ENCODE results near the gene USP15.

USP15 gene

DNA sequence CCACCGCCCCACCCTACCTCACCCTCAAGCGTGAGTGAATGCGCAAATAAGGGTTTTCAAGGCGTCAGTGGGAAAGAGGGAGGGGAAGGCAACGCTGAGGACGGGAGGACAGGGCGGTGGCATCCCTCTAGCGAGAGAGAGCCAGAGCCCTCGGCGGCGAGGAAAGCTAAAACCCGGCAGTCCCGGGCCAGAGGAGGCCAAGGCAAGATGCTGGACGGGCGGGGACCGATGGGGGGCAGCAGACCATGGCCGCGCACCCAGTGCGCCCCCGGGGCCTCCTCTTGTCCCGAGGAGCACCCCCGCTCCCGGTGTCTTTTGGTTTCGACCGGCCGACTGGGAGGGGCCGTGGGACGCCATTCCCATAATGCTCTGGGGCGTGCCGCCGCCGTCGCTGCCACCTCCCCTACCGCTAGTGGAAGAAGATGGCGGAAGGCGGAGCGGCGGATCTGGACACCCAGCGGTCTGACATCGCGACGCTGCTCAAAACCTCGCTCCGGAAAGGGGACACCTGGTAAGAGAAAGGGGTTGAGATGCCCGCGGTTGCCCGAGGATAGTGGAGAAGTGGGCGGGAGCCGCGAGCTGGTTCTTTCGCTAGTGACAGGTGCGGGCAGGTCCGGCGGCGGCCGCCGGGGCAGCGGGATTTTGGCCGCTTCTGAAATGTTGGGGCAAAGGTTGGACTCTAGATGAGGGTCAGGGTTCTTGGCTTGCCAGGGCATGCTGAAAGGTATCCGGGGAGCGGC, at the start of gene USP15:
Gene USP15 (plus strand): TSS at position 412 of the 740 bp plus-strand sequence. CDS start 11 bp downstream, at position 423.
- DNase-seq (ENCODE audit: low read depth in 3 of 3): peak; percentile 86 to 94 (median 89)

DNA sequence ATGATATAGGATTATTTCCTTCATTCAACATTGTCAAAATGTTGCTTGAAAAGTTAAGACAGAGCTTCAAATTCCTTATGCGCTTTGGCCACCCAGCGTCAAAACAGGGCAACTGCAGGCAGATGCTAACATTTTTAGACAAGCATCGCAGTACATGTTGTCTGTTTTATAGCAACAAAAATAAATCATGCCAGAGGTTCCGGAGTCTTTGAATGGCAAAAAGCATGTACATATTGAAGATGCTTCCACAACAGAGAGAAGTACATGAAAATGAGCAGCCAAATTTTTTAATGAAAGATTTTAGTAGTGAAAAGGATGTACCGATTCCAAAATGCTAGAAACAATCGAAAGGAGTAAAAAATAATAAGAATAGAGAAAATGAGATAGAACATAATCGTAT, 49.8 kb upstream of the USP15 start:
- peak in 1 of 3 donors; percentile 9 for DNase-seq (ENCODE audit: low read depth in 3 of 3)

DNA sequence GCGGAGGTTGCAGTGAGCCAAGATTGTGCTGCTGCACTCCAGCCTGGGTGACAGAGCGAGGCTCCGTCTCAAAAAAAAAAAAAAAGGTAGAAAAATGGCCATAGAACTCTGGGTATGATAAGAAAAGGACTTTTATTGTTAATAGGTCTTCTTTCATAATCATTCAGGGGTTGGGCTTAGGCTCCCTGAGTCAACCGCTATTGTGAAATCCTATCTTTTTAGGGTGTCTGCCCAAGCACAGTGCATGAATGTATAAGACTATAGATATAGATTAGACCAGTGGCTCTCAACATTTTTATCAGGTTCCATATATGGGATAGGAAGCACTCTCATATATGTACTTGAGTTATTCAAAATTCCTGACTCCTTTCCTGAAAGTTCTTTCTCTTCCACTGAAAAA, 48.7 kb upstream of the USP15 start:
- DNase-seq (ENCODE audit: low read depth in 3 of 3): no peak

DNA sequence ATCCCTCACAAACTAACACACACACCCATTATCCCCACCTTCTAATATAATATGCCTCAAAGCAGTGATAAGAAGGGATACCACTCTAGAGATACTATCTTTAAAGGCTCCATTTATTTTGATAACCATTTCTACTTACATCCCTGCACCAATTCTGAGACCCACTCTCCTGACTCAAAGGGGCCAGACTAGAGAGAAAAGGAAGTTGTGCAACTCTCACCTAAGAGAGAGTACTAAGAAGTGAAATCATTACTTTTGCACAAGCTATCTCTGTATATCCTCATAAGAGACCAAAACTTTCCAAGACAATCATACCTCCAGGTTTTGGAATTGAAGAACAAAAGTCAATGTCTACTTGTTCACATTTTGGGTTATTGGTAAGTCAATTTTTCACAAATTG, 45.4 kb upstream of the USP15 start:
- no peak for DNase-seq (ENCODE audit: low read depth in 3 of 3)

DNA sequence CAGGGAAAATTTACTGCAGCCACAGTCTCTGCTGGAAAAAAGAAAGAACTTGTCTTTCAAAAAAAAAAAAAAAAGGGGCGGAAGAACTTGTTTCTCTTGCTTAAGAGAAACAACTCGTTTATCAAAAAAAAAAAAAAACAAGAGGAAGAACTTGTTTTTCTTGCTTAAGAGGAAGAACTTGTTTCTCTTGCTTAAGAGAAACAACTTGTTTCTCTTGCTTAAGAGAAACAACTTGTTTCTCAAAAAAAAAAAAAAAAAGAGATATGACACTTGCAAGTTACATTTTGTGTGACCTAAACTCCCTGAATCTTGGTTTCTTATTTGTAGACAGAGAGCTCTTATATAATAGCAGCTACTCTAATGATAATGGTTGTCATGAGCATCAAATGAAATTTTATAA, 44.7 kb upstream of the USP15 start:
- no peak for DNase-seq (ENCODE audit: low read depth in 3 of 3)

DNA sequence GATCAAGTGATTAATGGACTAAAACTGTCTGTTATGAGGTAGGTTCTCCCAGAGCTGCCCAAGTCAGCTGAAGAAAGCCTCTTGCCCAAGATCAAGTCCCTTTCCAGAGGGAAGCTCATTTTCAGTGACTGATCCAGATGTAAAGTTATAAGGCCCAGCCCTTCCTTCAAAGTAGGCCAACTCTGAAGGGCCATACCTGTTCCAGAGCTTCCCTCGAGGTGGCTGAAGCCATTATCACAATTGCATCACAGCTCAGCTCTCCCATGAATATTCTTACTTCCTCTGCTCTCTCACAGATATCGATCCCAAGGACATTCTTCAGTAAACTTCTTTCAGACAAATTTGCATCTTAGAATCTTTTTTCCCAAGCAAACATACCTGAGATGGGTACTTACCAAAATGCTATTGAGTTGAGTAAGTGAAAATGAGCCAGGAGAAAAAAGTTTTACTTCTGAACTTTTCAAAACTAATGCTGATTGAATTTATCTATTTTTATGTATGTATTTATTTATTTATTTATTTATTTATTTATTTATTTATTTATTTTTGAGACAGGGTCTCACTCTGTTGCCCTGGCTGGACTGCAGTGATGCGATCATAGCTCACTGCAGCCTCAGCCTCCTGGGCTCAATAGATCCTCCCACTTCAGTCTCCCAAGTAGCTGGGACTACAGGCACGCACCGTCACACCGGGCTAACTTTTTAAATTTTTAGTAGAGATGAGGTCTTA, 42.6 kb upstream of the USP15 start:
- DNase-seq (ENCODE audit: low read depth in 3 of 3): no peak

DNA sequence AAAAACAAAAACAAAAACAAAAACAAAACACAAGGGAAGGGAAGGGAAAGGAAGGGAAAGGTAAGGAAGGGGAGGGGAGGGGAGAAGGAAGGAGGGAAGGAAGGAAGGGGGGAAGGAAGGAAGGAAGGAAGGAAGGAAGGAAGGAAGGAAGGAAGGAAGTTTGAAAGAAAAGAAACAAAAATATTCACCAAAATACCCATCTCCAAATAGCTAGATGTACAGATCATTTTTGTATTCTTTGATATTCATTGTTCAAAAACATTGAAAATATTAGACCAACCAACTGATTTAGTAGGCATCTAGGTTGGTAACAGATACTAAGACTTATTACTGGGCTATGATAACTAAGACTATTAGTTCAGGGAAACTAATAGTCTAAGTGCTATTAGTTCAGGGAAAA, 39.1 kb upstream of the USP15 start:
- DNase-seq (ENCODE audit: low read depth in 3 of 3): no peak

DNA sequence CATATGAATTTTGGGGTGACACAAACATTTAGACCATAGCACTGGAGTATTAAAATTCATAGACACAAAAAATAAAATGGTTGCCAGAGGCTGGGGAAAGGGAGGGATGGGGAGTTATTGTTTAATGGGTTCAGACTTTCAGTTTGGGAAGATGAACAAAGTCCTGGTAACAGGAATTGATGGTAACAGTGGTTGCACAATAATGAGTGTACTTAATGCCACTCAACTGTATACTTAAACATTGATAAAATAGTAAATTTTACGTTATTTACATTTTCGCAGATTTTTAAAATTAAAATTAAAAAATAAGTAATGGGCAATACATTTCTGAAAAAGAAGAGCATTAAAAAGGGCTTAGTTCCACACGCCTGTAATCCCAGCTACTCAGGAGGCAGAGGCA, 35.6 kb upstream of the USP15 start:
- DNase-seq (ENCODE audit: low read depth in 3 of 3): no peak

DNA sequence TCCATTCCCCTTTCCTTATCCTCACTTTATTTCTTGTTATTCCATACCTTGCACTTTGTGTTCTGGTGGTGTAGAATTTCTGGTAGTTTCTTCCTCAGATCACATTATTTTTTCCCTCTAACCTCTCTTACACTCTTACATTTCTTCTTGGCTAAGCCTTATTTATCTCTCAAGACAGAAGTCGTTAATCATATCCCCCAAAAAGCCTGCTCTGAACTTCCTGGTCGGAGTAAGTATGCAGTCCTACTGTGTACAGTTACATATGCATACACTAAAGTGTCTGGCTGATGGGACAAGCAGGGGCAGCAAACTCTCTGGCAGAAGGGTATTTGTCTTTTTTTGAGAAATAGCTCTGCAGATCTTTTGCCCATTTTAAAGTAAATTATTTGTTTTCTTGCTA, 33.1 kb upstream of the USP15 start:
- no peak for DNase-seq (ENCODE audit: low read depth in 3 of 3)

DNA sequence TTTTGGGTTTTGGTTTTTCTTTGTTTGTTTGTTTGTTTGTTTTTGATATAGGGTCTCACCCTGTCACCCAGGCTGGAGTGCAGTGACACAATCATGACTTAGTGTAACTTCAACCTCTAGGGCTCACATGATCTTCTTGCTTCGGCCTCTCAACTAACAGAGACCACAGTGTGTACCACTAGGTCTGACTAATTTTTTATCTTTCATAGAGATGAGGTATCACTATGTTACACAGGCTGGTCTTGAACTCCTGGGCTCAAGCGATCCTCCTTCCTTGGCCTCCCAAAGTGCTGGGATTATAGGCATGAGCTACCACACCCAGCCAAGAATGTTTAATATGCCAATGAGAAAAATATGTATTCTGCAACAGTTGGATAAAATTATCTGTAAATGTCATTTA, 29.6 kb upstream of the USP15 start:
- no peak for DNase-seq (ENCODE audit: low read depth in 3 of 3)

DNA sequence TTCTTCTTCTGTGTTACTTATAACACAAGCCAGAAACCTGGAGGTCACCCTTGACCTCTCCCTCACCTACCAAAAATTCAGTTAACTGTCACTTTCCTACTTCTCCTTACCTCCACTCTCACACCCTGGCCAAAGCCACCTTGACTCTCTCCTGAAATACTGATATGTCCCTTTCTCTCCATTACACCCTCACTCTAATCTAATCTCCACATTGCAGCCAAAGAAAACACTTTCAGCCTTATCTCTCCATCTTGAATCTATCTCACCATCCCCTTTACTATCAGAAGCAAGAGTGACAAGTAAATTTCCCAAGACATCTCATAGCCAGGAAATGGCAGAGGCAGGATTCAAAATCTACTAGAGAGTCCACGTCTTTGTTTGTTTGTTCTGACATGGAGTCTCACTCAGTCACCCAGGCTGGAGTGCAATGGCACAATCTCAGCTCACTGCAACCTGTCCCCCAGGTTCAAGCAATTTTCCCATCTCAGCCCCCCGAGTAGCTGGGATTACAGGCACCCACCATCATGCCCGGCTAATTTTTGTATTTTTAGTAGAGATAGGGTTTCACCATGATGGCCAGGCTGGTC, 28.0 kb upstream of the USP15 start:
- no peak for DNase-seq (ENCODE audit: low read depth in 3 of 3)

DNA sequence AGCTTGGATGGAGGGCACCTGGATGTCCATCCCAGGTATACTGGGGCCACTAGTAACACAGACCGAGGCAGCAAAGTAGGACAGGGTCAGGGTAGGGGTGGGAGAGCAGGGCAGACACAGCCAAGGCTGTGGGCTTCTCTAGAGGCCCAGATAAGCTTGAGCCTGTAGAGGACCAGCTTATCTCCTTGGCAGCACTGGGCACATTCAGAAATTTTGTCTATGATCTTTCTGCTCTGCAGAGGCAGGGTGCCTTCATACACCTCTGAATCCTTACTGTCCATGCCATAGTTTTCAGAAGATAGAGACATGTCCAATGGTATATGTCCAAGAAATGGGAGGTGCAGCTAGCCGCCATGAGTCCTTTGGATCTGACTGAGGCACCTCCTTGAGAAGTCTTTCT, 26.4 kb upstream of the USP15 start:
- DNase-seq (ENCODE audit: low read depth in 3 of 3): no peak

DNA sequence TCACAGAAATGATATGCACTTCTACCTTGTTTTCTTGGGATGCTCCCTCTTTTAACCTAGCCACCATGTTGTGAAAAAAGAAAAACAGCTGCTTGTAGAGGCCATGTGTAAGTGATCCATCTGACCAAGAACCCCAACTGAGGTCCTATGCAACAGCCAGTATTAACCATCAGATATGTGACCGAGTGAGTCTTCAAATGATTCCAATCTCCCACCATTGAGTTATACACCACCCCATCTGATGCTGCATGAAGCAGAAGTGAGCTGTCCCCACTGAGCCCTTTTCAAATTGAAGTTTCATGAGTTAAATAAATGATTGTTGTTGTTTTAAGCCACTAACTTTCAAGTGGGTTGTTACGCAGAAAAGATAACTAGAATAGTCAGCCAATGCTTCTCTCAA, 20.6 kb upstream of the USP15 start:
- no peak for DNase-seq (ENCODE audit: low read depth in 3 of 3)

DNA sequence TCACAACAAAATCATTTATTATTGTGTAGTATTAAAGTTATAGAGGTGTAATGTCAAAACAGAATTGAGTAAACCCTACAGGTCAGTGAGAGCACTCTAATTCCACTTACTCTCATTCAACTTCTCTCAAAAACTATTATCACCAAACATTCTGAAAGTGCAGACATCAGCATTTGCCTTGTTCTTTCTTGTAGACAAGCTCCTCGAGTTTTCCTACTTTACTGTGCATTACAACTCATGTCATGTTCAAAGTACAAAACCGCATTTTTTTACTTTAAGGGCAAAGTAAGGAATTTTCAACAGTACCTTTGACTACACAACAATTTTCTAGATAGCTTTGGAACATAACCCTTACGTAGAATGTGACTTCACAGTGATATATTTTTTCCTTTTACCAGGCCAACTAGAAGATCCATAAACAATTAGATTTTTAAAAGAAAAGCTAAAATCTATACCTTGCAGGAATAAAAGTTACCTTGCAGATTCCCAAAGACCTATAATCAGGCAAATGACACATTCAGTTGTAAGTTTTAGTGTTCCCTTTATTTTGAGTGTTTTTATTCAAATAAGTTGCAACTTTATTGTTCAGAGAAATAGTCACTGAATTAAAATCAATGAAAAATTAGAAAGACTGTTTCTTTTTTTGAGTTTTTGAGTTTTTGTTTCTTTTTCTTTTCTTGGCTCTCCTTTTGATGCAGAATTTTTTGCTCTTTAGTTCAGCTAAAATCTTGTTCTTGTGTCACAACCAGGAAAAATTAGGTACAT, 12.7 kb upstream of the USP15 start:
- DNase-seq (ENCODE audit: low read depth in 3 of 3): no peak

DNA sequence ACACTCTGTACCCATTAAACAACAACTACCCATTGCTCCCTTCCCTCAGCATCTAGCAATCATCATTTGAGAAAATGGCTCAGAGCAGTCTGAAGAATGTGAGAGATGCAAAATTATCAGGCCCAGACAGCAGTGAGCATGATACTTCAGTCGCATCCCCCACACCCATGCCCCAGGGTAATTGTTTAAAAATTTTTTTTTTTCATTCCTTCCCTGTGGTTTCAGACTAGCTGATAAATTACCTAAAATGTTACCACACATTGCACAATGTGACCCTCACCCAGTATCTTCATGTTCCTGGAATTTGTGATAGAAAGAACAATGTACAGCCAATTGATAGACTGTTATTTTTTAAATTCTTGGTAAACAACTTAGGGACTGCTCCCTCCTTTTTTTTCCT, 11.3 kb upstream of the USP15 start:
- no peak for DNase-seq (ENCODE audit: low read depth in 3 of 3)

DNA sequence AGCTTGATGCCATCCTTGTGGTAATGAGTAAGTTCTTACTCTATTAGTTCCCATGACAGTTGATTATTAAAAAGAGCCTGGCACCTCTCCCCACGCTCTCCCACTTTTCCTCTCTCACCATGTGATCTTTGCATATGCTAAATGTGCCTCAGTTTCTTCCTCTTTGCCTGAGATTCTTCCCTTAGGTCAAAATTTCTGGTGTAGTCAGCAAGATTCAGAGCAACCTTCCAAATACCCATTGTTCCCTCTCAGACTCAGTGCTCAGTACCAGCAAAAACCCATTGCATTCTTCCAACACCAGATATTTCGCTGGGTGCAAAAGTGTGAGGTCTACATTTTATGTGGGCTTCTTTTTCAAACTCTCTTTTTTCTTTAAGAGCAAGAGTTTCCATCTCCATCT, 10.8 kb upstream of the USP15 start:
- DNase-seq (ENCODE audit: low read depth in 3 of 3): no peak

DNA sequence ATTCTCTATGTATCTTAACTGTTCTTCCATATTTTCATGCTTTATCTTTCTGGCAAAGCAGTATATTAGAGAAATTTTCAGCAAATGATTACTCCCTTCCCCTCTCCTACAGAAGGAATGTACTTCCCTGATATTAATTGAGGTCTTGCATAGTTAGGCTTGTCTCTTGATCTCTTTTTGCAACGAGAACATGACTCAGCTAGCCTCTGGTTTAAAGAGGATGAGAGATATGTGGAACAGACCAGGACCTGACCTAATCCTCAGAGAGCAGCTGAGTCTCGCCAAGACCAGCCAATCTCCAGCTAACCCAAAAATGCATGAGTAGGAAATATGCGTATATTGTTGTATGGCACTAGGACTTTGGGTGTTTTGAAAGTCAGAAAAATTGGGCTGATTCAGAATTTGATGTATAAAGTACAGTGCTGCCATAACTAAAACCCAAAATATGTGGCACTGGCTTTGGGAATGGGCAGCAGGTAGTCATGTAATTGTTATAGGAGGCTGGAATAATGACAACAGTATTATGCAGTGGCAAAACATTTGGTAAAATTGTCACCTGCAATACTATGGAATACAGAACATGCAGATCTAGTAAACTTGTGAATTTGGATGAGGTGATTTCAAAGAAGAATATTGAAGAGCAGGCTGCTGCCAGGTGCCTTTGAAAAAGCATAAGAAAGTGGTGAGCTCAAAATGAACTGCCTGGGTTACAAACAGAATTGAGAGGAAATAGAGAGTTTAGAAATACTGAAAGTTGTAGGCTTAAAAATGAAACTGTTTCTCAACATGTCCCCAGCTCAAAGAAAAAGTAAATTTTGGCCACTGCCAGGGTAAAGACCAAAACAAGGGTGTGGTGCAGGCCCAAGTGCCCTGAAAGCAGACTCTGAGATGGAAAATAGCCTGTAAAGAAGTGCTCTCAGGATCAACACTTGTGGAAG, 9.3 kb upstream of the USP15 start:
- no peak for DNase-seq (ENCODE audit: low read depth in 3 of 3)

DNA sequence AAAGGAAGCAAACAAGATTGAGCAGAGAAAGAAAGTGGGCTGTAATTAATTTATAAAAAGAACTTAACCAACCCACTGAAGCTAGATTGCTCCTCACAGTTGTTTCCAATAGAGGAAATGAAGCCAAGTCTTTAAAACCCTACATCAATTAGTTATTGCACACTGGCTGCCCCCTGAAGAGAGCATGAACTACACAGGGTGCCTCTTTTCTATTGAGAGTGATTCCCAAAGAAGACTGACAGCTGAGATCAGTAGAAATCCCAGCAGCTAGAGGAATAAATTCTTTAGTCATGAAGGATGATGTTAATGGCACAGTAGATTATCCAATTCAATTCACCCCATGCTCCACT, 8.6 kb upstream of the USP15 start:
- DNase-seq (ENCODE audit: low read depth in 3 of 3): no peak

DNA sequence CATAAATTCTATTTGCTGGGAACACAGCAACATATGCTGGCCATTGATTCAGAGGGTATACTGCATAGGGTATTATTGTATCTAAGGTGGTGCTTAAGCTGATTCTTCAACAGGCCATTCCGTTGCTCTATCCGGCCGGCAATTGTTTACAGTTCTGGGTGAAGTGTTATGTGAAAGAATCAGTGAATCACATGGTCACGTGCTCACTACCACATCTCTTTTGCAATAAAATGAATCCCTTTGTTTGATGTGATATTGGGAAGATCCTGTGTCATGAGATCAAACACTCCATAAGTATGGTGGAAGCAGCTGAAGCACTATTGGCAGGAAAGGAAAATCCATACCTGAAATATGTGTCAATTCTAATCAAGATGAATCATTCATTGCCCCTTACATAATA, 7.6 kb upstream of the USP15 start:
- no peak for DNase-seq (ENCODE audit: low read depth in 3 of 3)

DNA sequence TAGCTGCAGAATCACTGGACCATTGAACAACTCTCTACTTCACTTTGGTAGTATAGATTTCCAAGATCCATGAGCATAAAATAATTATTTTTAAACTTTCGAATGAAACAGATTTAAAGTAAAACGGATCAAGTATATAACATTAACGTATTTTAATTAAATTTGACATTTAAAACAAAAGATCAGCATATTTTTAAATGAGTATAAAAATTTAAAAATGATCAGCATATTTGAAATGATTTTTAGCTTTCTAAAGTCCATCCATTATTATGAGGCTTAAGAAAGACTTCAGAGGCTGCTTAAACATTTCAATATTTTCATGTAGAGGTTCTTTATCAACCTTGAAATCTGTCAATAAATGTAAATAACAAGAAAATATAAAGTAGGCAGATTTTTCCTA, 5.2 kb upstream of the USP15 start:
- no peak for DNase-seq (ENCODE audit: low read depth in 3 of 3)

DNA sequence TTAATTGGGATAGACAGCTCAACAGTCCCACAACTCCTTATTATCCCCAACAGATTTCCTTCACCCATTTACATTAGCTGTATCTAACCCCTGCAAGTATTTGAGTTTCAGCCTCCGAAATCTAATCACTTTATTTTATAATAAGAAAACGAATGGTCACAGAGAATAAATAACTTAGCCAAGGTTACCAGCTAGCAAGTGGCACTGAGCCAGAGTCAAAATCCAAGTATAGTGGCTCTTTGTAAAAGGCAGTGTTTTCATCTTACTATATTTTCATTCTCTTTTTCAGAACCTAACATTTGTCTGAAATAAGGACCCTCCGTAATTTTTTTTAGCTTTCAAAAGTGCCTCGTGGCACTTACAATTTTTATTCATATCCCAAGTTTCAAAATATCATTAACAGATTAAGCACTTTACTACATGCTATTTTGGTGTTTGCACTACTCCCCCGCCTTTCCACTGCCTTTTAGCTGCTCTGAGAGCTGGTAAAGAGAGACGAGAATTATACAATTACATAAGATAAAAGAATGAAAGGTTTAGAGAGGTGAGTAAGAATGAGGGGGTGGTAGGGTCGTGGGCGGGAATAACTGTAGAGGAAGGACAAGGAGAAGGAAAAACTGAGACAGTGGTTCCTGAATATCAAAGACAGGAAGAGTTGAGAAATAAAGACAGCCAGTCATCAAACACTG, 3.7 kb upstream of the USP15 start:
- peak; percentile 27 to 34 (median 33) for DNase-seq (ENCODE audit: low read depth in 3 of 3)
